Panc1 (cell line): ENCODE measurements around the gene ESRRA. TPM values are rescaled to one million over a fixed set of nuclear protein-coding genes. Genes with fewer than 3 reads are reported as not detected.

Experiments used
- ATAC-seq: fragments of 200-7000 bp; cut with Tn5 transposase; 2 replicates; pipeline ENCODE4 v1.9.1; 2020; ENCODE audit warnings: mild to moderate bottlenecking, moderate library complexity
- BruUV-seq: library from RNA; stranded (reverse); fragments of 400-500 nt; replicated peaks from 2 replicates; lab custom pipeline; 2021; lab: Mats Ljungman, UMichigan
- CTCF ChIA-PET: fragments of 300-600 bp; sonication (Branson Sonifier 250); formaldehyde crosslinking; loops from one replicate; lab custom pipeline; 2022; ENCODE audit warnings: antibody characterized with exemption; lab: Charles Lee
- POLR2A ChIA-PET: fragments of 300-600 bp; sonication (Branson Sonifier 250); formaldehyde crosslinking; loops from one replicate; lab custom pipeline; 2022; ENCODE audit warnings: antibody characterized with exemption; lab: Charles Lee
- DNase-seq: peaks from one replicate; pipeline ENCODE4 v3.0.0-alpha.2; 2010; ENCODE audit warnings: low read depth, low spot score
- H3K27ac ChIP-seq: 2 replicates; pipeline ENCODE4 v1.5.1; 2011; ENCODE audit warnings: mild to moderate bottlenecking, low read length, inconsistent platforms
- H3K27me3 ChIP-seq: fragments of 200-500 bp; sonication (Bioruptor generic); 2 replicates; pipeline ENCODE4 v1.6.0; 2014; ENCODE audit warnings: low read length, inconsistent platforms; ENCODE audit not compliant: control insufficient read depth, insufficient read depth
- H3K36me3 ChIP-seq: fragments of 200-500 bp; sonication (Bioruptor generic); 2 replicates; pipeline ENCODE4 v1.5.1; 2014; ENCODE audit warnings: inconsistent platforms, mild to moderate bottlenecking, low read length, moderate library complexity; ENCODE audit not compliant: control insufficient read depth, insufficient read depth
- H3K4me1 ChIP-seq: 2 replicates; pipeline ENCODE4 v1.5.1; 2011; ENCODE audit warnings: inconsistent platforms, mild to moderate bottlenecking, low read length, moderate library complexity; ENCODE audit not compliant: control insufficient read depth, insufficient read depth
- H3K4me3 ChIP-seq, 2 experiments: 2 replicates each; pipeline ENCODE4 v1.5.1; 2011 to 2012; ENCODE audit warnings: low read depth in 2 of 2, low read length in 2 of 2, mild to moderate bottlenecking in 2 of 2, inconsistent platforms in 1 of 2, moderate library complexity in 1 of 2
- H3K9me3 ChIP-seq: fragments of 200-500 bp; sonication (Bioruptor generic); 2 replicates; pipeline ENCODE4 v1.5.1; 2014; ENCODE audit warnings: low read depth, mild to moderate bottlenecking, inconsistent platforms, low read length, moderate library complexity; ENCODE audit not compliant: control insufficient read depth, insufficient read depth
- POLR2AphosphoS5 ChIP-seq: IDR thresholded peaks from 2 replicates; pipeline ENCODE4 v1.6.1; 2012; ENCODE audit warnings: mild to moderate bottlenecking, low read depth, low read length, moderate library complexity
- SIN3A ChIP-seq: IDR thresholded peaks from 2 replicates; pipeline ENCODE4 v1.6.1; 2012; ENCODE audit warnings: low read depth, mild to moderate bottlenecking, low read length, moderate library complexity, borderline replicate concordance; ENCODE audit not compliant: insufficient read depth
- TCF7L2 ChIP-seq: IDR thresholded peaks from 2 replicates; pipeline ENCODE4 v1.6.1; 2011; ENCODE audit warnings: mild to moderate bottlenecking, low read depth, low read length, inconsistent platforms
- in situ Hi-C: cut with HindIII; loops from 2 replicates; pipeline ENCODE4 v1.10.0; 2016; ENCODE audit warnings: low sequenced_read_pairs, low pct_unique_long_range_greater_than_20kb
- intact Hi-C: fragments of 100-400 bp; cut with micrococcal nuclease; formaldehyde crosslinking; loops from one replicate; pipeline ENCODE4 v1.10.0; 2022; ENCODE audit not compliant: unreplicated experiment
- total RNA-seq: library from RNA; stranded (reverse); gene quantifications from one replicate; pipeline ENCODE4 v1.2.1, GENCODE V29; 2021; ENCODE audit not compliant: unreplicated experiment
- TF ChIP-seq, protein P1 (sequence below), 2 experiments: IDR thresholded peaks; 2 replicates each; pipeline ENCODE4 v1.6.1; 2011 to 2012; ENCODE audit warnings: low read depth in 2 of 2, control low read depth in 1 of 2, low read length in 1 of 2, mild to moderate bottlenecking in 1 of 2, moderate library complexity in 1 of 2; ENCODE audit not compliant: insufficient read depth in 1 of 2
- TF ChIP-seq, protein P2 (sequence below): fragments of 450-650 bp; IDR thresholded peaks from 2 replicates; pipeline ENCODE4 v1.5.1; 2017; ENCODE audit warnings: mild to moderate bottlenecking

ESRRA gene
- total RNA-seq, 1 experiment from 2014 or later, result 81.6 TPM

DNA sequence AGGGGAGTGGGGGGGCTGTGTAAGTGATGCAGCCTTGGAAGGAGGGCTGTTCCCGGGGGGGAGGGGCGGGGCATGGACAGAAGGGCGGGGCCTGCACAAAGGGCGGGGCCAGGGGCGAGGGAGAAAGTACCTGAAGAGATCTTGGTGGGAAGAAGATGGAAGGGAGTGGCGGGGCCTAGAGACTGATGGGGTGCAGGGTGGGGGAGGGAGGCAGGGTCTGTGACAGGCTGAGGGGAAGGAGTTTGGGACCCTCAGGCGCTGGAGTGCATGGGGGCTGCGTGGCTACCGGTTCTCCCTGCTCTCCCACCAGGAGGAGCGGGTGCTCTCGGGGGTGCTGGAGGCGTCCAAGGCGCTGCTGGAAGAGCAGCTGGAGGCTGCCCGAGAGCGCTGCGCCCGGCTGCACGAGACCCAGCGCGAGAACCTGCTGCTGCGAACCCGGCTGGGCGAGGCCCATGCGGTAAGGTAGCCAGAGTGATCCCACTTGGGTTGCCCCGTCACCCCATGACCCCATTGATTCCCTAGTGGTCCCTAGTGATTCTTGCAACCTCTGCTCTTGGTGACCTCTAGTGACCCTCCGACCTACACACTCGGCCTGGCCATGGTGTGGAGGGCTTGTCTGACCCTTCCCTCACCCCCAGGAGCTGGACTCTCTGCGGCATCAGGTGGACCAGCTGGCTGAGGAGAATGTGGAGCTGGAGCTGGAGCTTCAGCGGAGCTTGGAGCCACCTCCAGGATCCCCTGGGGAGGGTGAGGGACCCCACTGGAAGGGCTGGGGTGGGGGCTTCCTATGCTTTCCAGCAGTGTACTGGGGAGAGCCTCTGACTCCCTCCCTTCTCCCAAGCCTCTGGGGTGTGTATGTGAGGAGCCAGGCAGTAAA is 37.8 kb downstream of the ESRRA start:
- BruUV-seq, result no TSS peak
- in situ Hi-C loops (no loop called here), intact Hi-C loops (no loop called here)
- Histone ChIP-seq H3K36me3 (no peaks in the 10 kb centered on the region), H3K4me3 (peak overlapping the region; percentile 38 to 60; a peak in 3 of 4 replicates), H3K4me1 (peaks cover 24% of the 10 kb centered on the region), H3K27ac (peak overlapping the region; percentile 67), H3K27me3 (no peaks in the 10 kb centered on the region), H3K9me3 (no peaks in the 10 kb centered on the region)
- CTCF ChIA-PET, result interaction anchor here (0.6 to 2.3 kb wide), 6 partner anchors 10 to 409 kb away, joined by 3 to 33 read pairs (median 11); partner anchors contain the start of genes PRDX5 and TRMT112
- peak; percentile 45 for ATAC-seq
- POLR2A ChIA-PET, result interaction anchor here (0.6 to 0.9 kb wide), 2 partner anchors 14 to 25 kb away, joined by 3 to 7 read pairs; partner anchors contain the start of genes PRDX5 and TRMT112
- TF ChIP-seq SIN3A (no peak), POLR2AphosphoS5 (0 out of 2 replicates have a peak, but pooled peaks have one; percentile 5)
- DNase-seq, result no peak

DNA sequence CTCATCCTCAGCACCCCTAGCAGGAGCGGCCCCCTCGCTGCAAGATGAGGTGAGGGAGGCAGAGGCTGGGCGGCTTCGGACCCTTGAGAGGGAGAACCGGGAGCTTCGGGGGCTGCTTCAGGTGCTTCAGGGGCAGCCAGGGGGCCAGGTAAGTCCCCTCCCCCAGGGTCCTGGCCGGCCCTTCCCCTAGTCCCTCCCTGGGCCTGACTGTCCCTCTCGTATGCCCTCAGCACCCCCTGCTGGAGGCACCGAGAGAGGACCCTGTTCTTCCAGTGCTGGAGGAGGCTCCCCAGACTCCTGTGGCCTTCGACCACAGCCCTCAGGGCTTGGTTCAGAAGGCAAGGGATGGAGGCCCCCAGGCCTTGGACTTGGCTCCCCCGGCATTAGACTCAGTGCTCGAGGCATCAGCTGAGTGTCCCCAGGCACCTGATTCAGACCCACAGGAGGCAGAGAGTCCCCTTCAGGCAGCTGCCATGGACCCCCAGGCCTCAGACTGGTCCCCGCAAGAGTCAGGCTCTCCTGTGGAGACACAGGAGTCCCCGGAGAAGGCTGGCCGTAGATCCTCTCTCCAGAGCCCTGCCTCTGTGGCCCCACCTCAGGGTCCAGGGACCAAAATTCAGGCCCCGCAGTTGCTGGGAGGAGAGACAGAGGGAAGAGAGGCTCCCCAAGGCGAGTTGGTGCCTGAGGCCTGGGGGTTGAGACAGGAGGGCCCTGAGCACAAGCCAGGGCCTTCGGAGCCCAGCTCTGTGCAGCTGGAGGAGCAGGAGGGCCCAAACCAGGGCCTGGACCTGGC is 38.6 kb downstream of the ESRRA start:
- Histone ChIP-seq H3K4me3 (peak overlapping the region in 1 of 2 experiments; percentile 60; a peak in 1 of 4 replicates), H3K9me3 (no peaks in the 10 kb centered on the region), H3K36me3 (no peaks in the 10 kb centered on the region), H3K27me3 (no peaks in the 10 kb centered on the region), H3K4me1 (peaks cover 33% of the 10 kb centered on the region), H3K27ac (peak overlapping the region; percentile 67)
- DNase-seq (no peak), ATAC-seq (no peak)
- TF ChIP-seq, protein P1, sequence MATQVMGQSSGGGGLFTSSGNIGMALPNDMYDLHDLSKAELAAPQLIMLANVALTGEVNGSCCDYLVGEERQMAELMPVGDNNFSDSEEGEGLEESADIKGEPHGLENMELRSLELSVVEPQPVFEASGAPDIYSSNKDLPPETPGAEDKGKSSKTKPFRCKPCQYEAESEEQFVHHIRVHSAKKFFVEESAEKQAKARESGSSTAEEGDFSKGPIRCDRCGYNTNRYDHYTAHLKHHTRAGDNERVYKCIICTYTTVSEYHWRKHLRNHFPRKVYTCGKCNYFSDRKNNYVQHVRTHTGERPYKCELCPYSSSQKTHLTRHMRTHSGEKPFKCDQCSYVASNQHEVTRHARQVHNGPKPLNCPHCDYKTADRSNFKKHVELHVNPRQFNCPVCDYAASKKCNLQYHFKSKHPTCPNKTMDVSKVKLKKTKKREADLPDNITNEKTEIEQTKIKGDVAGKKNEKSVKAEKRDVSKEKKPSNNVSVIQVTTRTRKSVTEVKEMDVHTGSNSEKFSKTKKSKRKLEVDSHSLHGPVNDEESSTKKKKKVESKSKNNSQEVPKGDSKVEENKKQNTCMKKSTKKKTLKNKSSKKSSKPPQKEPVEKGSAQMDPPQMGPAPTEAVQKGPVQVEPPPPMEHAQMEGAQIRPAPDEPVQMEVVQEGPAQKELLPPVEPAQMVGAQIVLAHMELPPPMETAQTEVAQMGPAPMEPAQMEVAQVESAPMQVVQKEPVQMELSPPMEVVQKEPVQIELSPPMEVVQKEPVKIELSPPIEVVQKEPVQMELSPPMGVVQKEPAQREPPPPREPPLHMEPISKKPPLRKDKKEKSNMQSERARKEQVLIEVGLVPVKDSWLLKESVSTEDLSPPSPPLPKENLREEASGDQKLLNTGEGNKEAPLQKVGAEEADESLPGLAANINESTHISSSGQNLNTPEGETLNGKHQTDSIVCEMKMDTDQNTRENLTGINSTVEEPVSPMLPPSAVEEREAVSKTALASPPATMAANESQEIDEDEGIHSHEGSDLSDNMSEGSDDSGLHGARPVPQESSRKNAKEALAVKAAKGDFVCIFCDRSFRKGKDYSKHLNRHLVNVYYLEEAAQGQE (IDR thresholded peaks at IDR 0.05; ENCODE audit: insufficient read depth in 1 of 2, low read depth in 2 of 2, low read length in 1 of 2), result no peak
- TF ChIP-seq TCF7L2 (no peak), POLR2AphosphoS5 (no peak), SIN3A (no peak)
- TF ChIP-seq, protein P2, sequence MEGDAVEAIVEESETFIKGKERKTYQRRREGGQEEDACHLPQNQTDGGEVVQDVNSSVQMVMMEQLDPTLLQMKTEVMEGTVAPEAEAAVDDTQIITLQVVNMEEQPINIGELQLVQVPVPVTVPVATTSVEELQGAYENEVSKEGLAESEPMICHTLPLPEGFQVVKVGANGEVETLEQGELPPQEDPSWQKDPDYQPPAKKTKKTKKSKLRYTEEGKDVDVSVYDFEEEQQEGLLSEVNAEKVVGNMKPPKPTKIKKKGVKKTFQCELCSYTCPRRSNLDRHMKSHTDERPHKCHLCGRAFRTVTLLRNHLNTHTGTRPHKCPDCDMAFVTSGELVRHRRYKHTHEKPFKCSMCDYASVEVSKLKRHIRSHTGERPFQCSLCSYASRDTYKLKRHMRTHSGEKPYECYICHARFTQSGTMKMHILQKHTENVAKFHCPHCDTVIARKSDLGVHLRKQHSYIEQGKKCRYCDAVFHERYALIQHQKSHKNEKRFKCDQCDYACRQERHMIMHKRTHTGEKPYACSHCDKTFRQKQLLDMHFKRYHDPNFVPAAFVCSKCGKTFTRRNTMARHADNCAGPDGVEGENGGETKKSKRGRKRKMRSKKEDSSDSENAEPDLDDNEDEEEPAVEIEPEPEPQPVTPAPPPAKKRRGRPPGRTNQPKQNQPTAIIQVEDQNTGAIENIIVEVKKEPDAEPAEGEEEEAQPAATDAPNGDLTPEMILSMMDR, result no peak; the same call in 1 of the 2 replicates
- CTCF ChIA-PET, result interaction anchor here (1.1 to 2.4 kb wide), 4 partner anchors 11 to 27 kb away, joined by 3 to 15 read pairs (median 8); partner anchors contain the start of genes PRDX5 and TRMT112
- intact Hi-C loops, result no loop called here
- in situ Hi-C loops, result no loop called here
- POLR2A ChIA-PET, result no interaction called here
- BruUV-seq, result no TSS peak
